HUES64 (cell line): ENCODE results near the gene KRTAP27-1.

Experiments
- H3K27ac ChIP-seq: 2 replicates; pipeline ENCODE4 v1.7.0; 2013; ENCODE audit warnings: low read depth, low read length, inconsistent platforms
- H3K27me3 ChIP-seq: 2 replicates; pipeline ENCODE4 v1.6.1; 2013; ENCODE audit warnings: mild to moderate bottlenecking, low read length; ENCODE audit not compliant: insufficient read depth
- H3K36me3 ChIP-seq: 2 replicates; pipeline ENCODE4 v1.6.1; 2013; ENCODE audit warnings: mild to moderate bottlenecking, low read length; ENCODE audit not compliant: insufficient read depth
- H3K4me1 ChIP-seq: 2 replicates; pipeline ENCODE4 v1.6.1; 2013; ENCODE audit warnings: mild to moderate bottlenecking, low read length, moderate library complexity; ENCODE audit not compliant: insufficient read depth
- H3K4me3 ChIP-seq: 2 replicates; pipeline ENCODE4 v1.5.1; 2013; ENCODE audit warnings: mild to moderate bottlenecking, low read length, moderate library complexity
- H3K9ac ChIP-seq: 2 replicates; pipeline ENCODE4 v1.6.1; 2013; ENCODE audit warnings: mild to moderate bottlenecking, low read depth, low read length
- H3K9me3 ChIP-seq: 2 replicates; pipeline ENCODE4 v1.6.1; 2013; ENCODE audit warnings: low read depth, low read length; ENCODE audit not compliant: insufficient read depth
- WGBS: fragments of 150-250, 120-280 bp; methylation state at CpG from one replicate; pipeline ENCODE4 v1.1.7; 2013; ENCODE audit warnings: missing lambda C conversion rate; 5-methylcytosine and 5-hydroxymethylcytosine counted together

Gene KRTAP27-1

DNA sequence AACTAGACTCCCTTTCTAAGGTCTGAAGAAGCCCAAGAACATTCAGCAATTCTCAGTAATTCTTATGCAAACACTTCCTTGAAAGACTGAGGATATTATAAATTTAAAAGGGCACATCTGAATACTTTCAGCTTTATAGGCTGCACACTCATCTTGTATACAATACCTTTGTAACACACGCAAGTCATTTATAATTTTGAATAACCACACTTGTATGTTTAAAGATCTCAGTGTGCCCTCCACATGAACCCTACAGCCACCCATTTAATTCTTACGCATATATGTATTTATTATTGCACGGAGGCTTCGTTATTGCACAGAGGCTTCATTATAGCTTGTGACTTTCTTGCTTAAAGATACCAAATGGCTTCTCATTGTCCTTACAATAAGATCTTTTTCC is 1.2 kb upstream of the KRTAP27-1 start:
- H3K4me1 ChIP-seq, result no peaks in the 10 kb centered on the region
- no peaks in the 10 kb centered on the region for H3K27me3 ChIP-seq
- H3K27ac ChIP-seq, result no peak overlapping the region
- H3K9ac ChIP-seq, result no peak overlapping the region
- H3K4me3 ChIP-seq, result no peak overlapping the region
- no peaks in the 10 kb centered on the region for H3K36me3 ChIP-seq
- 96% methylated on average over 4 of the region's 4 CpGs for WGBS
- H3K9me3 ChIP-seq, result no peaks in the 10 kb centered on the region

DNA sequence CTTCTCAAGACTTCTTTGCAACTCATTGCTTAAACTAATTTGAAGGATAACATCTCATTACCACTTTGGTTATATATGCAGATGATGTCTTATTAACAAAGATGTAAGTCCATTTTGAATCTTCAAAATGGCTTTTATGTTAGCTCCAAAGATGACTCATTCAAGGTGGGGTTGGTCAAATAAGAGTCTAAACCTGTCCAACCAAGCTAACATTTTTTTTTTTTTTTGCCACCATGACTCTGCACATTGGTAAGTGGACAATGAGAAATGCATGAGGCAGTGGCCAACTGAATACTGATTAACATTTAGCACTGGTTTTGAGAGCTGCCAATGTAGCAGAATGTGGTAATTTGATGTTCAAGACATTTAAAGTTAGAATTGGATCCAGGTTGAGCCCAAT is 278 bp upstream of the KRTAP27-1 start:
- no peaks in the 10 kb centered on the region for H3K4me1 ChIP-seq
- H3K27me3 ChIP-seq, result no peaks in the 10 kb centered on the region
- no peak overlapping the region for H3K27ac ChIP-seq
- H3K36me3 ChIP-seq, result no peaks in the 10 kb centered on the region
- no peak overlapping the region for H3K9ac ChIP-seq
- no peak overlapping the region for H3K4me3 ChIP-seq
- H3K9me3 ChIP-seq, result no peaks in the 10 kb centered on the region

DNA sequence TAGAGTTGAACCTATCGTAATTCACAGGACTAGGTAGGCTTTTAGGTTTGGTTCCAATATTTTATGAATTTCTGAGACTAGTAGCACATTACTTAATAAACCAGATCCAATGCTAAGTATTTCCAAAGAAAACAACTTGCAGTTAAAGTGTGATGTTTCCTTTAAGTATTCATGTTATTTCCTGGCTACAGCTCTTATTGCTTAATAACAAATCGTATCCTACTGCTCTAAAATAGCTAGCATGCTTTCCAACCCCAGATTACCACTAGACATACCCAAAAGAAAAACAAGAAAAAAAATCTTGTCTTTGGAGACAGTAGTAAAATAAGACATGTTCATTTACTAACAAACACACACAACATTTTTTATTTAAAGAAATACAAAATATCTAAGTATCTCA is 898 bp downstream of the KRTAP27-1 start:
- H3K27ac ChIP-seq, result no peak overlapping the region
- H3K4me1 ChIP-seq, result no peaks in the 10 kb centered on the region
- H3K9me3 ChIP-seq, result no peaks in the 10 kb centered on the region
- WGBS, result 100% methylated on average over 2 of the region's 2 CpGs
- no peak overlapping the region for H3K4me3 ChIP-seq
- H3K9ac ChIP-seq, result no peak overlapping the region
- H3K36me3 ChIP-seq, result no peaks in the 10 kb centered on the region
- H3K27me3 ChIP-seq, result no peaks in the 10 kb centered on the region

DNA sequence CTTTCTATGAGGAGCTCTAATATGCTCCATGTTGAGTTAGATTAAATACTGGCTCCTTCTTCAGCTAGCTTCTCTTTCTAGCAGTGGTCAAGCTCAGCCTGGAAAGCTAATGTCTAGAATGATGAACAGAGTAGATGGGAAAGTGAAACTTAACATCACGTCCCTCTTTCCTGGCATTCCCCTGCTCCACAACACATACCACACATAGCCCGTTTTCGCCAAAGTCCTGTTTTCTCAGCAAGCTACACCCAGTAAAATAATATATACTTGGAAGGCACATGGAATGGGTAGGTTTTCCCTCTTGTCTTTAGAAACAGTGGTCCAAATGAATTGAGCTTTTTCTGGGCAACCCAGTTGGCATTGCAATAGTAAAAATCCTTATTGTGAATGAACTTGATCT is 3.8 kb downstream of the KRTAP27-1 start:
- no peak overlapping the region for H3K4me3 ChIP-seq
- no peaks in the 10 kb centered on the region for H3K4me1 ChIP-seq
- no peak overlapping the region for H3K27ac ChIP-seq
- whole genome bisulfite sequencing, result 100% methylated on average over 1 of the region's 3 CpGs
- no peak overlapping the region for H3K9ac ChIP-seq
- H3K36me3 ChIP-seq, result no peaks in the 10 kb centered on the region
- H3K27me3 ChIP-seq, result no peaks in the 10 kb centered on the region
- no peaks in the 10 kb centered on the region for H3K9me3 ChIP-seq

DNA sequence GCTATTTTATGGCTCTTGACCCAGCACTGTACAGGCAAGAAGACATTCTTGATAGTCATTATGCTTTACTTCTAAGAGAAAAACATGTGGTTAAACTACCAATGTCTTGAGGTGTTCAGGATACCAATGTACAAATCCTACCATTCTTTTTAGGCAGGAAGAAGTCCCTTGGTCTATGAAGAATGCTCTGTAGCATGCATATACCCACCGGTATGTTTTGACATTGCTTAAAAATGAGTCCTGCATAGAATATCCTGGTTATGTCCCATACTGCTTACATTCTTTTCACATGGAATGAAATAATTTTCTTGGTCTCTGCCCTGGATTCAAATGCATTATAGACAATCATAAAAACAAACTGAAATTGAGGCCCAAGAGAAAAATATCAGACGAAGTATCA is 4.8 kb downstream of the KRTAP27-1 start:
- Histone ChIP-seq H3K9me3 (no peaks in the 10 kb centered on the region), H3K27me3 (no peaks in the 10 kb centered on the region), H3K9ac (no peak overlapping the region), H3K4me1 (0 out of 2 replicates have a peak, but pooled peaks cover 5% of the 10 kb centered on the region), H3K27ac (no peak overlapping the region), H3K4me3 (no peak overlapping the region), H3K36me3 (no peaks in the 10 kb centered on the region)
- 95% methylated on average over 2 of the region's 2 CpGs for WGBS

DNA sequence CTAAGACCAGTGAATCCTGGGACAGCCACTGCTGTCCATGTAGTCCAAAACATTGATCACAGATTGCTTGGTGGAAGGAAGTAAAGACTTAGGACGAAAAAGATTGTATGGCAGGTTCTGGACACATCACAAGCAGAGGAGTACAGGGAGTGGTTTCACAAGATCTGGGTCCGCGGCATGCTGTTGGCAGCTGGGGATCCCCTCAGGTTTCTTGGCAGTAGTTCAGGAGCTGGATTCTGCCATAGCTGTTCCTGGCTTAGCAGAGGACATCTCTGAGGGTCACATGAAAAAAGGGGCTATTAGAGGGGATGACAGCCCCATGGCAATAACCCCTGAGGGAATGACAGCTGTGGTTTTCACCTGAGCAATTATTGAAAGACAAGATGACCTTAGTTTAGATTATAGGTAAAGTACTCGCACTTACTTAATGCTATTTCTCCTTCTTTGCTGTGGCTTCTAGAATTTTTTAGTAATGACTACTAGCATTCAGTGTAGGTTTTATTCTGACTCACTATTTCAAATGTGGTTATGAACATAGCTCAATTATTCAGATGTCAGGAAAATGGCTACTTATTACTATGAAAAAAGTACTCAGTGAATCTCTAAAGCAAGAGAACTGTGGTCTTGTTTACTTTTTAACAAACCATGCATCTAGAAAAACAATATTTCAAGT is 8.2 kb downstream of the KRTAP27-1 start:
- H3K27me3 ChIP-seq, result no peaks in the 10 kb centered on the region
- 97% methylated on average over 3 of the region's 4 CpGs for WGBS
- H3K9me3 ChIP-seq, result peaks cover 13% of the 10 kb centered on the region
- H3K4me3 ChIP-seq, result no peak overlapping the region
- H3K4me1 ChIP-seq, result 0 out of 2 replicates have a peak, but pooled peaks cover 5% of the 10 kb centered on the region
- no peaks in the 10 kb centered on the region for H3K36me3 ChIP-seq
- no peak overlapping the region for H3K27ac ChIP-seq
- H3K9ac ChIP-seq, result no peak overlapping the region

DNA sequence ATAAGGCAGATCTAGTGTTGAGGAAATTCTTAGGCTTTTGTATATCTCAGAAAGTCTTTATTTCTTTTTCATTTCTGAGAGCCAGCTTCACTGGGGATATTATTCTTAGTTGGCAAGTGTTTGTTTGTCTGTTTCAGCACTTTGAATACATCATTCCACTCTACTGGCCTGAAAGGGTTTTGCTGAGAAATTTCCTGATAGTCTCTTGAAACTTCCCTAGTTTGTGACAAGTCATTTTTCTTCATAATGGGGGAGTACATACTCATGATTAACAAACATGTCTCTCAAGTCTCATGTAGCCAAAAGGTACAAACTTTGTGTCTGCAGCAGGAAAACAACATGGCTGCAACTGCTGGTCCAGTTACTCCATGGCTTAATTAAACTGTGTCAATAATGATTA is 11.1 kb downstream of the KRTAP27-1 start:
- Histone ChIP-seq H3K27me3 (no peaks in the 10 kb centered on the region), H3K9me3 (peaks cover 13% of the 10 kb centered on the region), H3K27ac (no peak overlapping the region), H3K9ac (no peak overlapping the region), H3K36me3 (no peaks in the 10 kb centered on the region), H3K4me1 (0 out of 2 replicates have a peak, but pooled peaks cover 5% of the 10 kb centered on the region), H3K4me3 (no peak overlapping the region)

DNA sequence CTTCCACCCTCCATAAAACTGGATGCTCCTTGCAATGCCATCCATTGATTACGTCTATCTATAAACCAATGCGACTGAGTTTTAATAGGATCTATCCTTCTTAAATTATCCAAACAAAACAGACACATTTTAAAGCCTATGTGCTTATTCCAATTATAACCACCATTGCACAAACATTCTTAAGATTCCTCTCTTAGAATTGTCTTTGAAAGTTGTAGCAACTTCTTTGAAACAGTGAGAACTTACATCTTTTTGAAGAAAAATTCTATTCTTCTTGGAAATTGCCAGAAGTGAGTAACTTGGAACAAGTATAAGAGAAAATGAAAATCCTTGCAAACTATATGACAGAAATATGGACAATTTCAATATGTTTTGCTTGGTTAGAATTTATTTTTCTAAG is 17.3 kb downstream of the KRTAP27-1 start, which contains the start of gene KRTAP26-1:
Gene KRTAP26-1 (minus strand): TSS at position 101 of the 400 bp plus-strand sequence. CDS start 280 bp downstream, outside the sequence.
- Histone ChIP-seq H3K9me3 (no peaks in the 10 kb centered on the region), H3K4me1 (no peaks in the 10 kb centered on the region), H3K9ac (no peak within 1 kb of the TSS), H3K4me3 (no peak within 1 kb of the TSS), H3K27me3 (no peaks in the 10 kb centered on the region), H3K36me3 (no peaks in the 10 kb centered on the region), H3K27ac (no peak within 1 kb of the TSS)
- WGBS, result 94% methylated on average over 2 of the region's 2 CpGs

DNA sequence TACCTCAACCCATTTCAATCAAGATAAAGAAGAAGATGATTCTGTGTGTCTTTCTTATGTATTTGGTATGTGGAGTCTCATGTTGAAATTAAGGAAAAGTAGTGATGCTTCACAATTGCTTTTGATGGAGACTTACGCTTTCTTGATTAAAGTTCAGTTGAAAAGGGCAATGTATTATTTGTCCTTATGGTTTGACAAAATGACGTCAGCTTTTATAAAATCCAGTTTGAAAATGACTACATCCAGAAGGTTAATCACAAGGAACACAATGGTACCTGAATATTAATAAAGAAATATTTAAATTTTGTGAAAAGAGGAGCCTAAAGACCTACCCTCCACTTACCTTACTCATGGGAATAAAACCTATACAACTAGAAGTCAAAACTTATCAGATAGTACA is 21.8 kb downstream of the KRTAP27-1 start:
- H3K9me3 ChIP-seq, result no peaks in the 10 kb centered on the region
- H3K27me3 ChIP-seq, result no peaks in the 10 kb centered on the region
- 100% methylated on average over 2 of the region's 2 CpGs for WGBS
- H3K4me3 ChIP-seq, result no peak overlapping the region
- H3K9ac ChIP-seq, result no peak overlapping the region
- no peak overlapping the region for H3K27ac ChIP-seq
- no peaks in the 10 kb centered on the region for H3K4me1 ChIP-seq
- H3K36me3 ChIP-seq, result no peaks in the 10 kb centered on the region

DNA sequence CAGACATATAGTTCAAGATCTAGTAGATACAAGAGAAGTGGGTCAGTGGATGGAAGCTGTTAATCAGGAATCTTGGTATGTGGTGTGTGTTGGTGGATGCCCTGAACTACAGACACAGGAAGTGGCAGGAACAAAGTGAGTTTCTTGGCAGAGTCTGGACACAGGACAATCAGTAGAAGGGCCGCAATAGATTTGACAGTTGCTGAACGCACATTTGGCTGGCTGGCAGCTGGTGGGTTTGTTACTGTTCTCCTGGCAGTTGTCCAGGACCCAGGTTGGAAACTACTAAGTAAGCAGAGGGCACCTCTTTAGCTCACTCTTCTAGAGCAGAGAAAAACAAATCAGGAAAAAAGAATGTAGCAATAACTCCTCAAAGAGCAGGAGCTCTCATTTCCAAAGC is 30.6 kb downstream of the KRTAP27-1 start:
- Histone ChIP-seq H3K4me3 (no peak overlapping the region), H3K27ac (no peak overlapping the region), H3K27me3 (no peaks in the 10 kb centered on the region), H3K9ac (no peak overlapping the region), H3K9me3 (no peaks in the 10 kb centered on the region), H3K4me1 (no peaks in the 10 kb centered on the region), H3K36me3 (no peaks in the 10 kb centered on the region)
- 99% methylated on average over 2 of the region's 2 CpGs for WGBS

DNA sequence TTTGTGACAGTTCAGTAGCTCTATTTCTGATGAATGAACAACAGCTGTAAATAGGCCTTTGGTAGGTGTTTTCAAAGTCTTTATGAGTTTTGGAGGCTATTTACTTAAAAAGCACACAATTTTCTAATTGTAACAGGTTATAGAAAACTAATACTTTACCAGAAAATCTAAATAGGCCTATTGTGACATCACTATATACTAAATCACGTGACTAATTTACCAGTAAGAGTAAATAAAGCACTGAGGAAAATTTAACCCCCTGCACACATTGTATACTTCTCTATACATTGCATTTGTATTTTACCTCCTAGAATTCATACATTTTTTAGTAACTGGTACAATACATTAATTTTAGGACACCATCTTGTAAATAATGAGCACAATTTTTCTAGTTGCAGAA is 32.4 kb downstream of the KRTAP27-1 start:
- Histone ChIP-seq H3K36me3 (no peaks in the 10 kb centered on the region), H3K27me3 (no peaks in the 10 kb centered on the region), H3K9me3 (no peaks in the 10 kb centered on the region), H3K9ac (no peak overlapping the region), H3K4me1 (no peaks in the 10 kb centered on the region), H3K27ac (no peak overlapping the region), H3K4me3 (no peak overlapping the region)
- WGBS, result 100% methylated on average over 1 of the region's 1 CpG

DNA sequence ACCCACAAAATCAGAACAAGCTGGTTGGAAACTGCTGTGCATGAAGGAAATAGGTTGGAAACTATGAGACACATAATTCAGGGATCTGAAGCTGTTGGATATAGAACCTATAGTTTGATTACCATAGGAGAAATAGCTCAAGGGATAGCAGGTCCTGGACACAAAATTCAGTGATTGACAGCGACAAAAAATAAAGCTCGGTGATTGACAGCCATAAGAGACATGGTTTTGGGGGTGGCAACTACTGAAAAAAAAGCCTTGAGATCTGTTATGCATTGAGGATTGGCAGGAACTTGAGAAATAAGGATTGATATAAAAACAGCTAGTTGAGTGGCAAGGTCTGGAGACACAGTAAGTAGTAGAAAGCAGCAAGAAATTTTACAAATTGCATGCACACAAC is 48.3 kb downstream of the KRTAP27-1 start, which contains the start of gene KRTAP25-1:
Gene KRTAP25-1 (minus strand): TSS at position 300 of the 400 bp plus-strand sequence. CDS start 24 bp downstream, at position 276.
- Histone ChIP-seq H3K4me3 (no peak within 1 kb of the TSS), H3K9me3 (no peaks in the 10 kb centered on the region), H3K36me3 (no peaks in the 10 kb centered on the region), H3K4me1 (no peaks in the 10 kb centered on the region), H3K27me3 (no peaks in the 10 kb centered on the region), H3K27ac (no peak within 1 kb of the TSS), H3K9ac (no peak within 1 kb of the TSS)
- 96% methylated on average over 2 of the region's 2 CpGs for WGBS
